Mononuclear cell (primary cell): Measurements from ENCODE around the gene LYVE1. TPM values are rescaled to one million over a fixed set of nuclear protein-coding genes. Genes with fewer than 3 reads are reported as not detected.

Source experiments
- H3K27me3 ChIP-seq: 2 replicates; pipeline ENCODE4 v1.6.0; 2011; ENCODE audit warnings: low read length, control low read depth; ENCODE audit not compliant: insufficient read depth
- H3K4me1 ChIP-seq: 2 replicates; pipeline ENCODE4 v1.5.1; 2011; ENCODE audit warnings: mild to moderate bottlenecking, low read length, control low read depth; ENCODE audit not compliant: insufficient read depth
- H3K4me3 ChIP-seq: 2 replicates; pipeline ENCODE4 v1.5.1; 2011; ENCODE audit warnings: mild to moderate bottlenecking, low read length, moderate library complexity
- H3K9me3 ChIP-seq: 2 replicates; pipeline ENCODE4 v1.5.1; 2011; ENCODE audit warnings: low read depth, mild to moderate bottlenecking, control low read depth, low read length
- total RNA-seq: library from RNA; depleted of rRNA; stranded (reverse); fragments of >200 nt; gene quantifications from one replicate; pipeline ENCODE4 v1.2.3, GENCODE V29; 2012

The LYVE1 gene
- total RNA-seq, 1 donor = under 0.01 TPM

- Histone ChIP-seq H3K9me3 (no peaks in the 10 kb centered on the region), H3K27me3 (no peaks in the 10 kb centered on the region), H3K4me1 (peaks cover 60% of the 10 kb centered on the region), H3K4me3 (no peak overlapping the region)
Measured at GRCh38 chr11:10579700-10580099, 11.2 kb upstream of the LYVE1 start.

DNA sequence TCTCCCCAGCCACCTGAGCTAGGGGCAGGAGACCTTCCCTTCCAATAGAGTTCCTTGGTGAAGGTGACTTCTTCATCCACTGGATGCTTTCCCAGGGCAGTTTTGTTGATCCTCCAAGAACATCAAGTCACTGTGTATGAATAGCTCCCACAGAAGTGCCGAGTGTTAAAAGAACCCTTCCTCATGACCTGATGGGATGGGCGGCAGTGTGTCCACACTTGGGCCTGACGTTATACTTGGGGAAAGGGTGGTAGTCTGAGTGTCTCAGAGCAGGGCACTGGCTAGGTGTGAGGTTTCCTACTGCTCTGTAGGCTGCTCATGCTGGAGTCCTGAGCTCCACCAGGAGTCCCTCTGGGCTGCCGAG lies 7.6 kb upstream of the LYVE1 start:
- Histone ChIP-seq H3K9me3 (no peaks in the 10 kb centered on the region), H3K4me1 (peaks cover 31% of the 10 kb centered on the region), H3K27me3 (no peaks in the 10 kb centered on the region), H3K4me3 (no peak overlapping the region)

GRCh38 chr11:10575346-10576034 lies 7.0 kb upstream of the LYVE1 start:
- Histone ChIP-seq H3K9me3 (no peaks in the 10 kb centered on the region), H3K4me1 (peaks cover 25% of the 10 kb centered on the region), H3K27me3 (no peaks in the 10 kb centered on the region), H3K4me3 (no peak overlapping the region)

- Histone ChIP-seq H3K4me1 (peaks cover 13% of the 10 kb centered on the region), H3K27me3 (no peaks in the 10 kb centered on the region), H3K4me3 (no peak overlapping the region), H3K9me3 (no peaks in the 10 kb centered on the region)
Measured at GRCh38 chr11:10573556-10573955, 5.1 kb upstream of the LYVE1 start.

DNA sequence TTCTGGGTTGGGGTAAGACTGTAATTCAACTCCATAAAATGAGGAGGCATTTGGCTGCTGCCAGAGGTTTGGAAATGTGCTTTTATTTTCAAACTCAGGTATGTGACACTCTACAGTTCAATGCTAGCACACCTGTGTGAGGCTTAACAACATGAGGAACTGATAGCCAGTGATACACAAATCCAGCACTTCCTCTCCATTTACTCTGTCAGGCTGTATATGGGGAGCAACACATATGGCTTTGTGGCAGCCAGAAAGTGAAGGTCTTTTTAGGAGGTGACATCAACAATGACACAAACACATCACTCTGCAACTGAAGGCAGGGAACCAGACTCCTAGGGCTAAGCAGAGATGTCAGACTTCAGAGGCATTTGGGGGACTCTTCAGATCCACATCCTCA lies 4.6 kb upstream of the LYVE1 start:
- Histone ChIP-seq H3K4me3 (no peak overlapping the region), H3K27me3 (no peaks in the 10 kb centered on the region), H3K4me1 (peaks cover 11% of the 10 kb centered on the region), H3K9me3 (no peaks in the 10 kb centered on the region)

DNA sequence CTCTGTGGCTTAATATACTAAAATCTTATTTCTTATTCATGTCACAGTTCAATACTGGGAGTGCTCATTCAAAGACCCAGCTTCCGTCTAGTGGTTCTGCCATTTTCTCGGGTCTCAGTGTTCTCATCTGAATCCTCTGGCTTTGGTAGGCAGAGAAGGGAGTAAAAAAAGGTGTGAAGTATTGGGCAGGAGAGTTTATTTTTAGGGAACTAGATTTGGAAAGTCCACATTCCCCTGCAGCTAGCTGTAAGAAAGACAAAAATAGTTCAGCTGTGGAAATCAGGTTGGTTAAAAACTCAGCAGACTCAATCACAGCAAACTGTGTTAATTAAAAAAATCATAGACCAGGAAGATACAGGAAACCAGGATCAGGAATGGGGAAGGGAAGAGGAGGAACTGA lies 4.1 kb upstream of the LYVE1 start:
- Histone ChIP-seq H3K4me3 (no peak overlapping the region), H3K4me1 (peaks cover 11% of the 10 kb centered on the region), H3K27me3 (no peaks in the 10 kb centered on the region), H3K9me3 (no peaks in the 10 kb centered on the region)

GRCh38 chr11:10567446-10567845 lies 1.0 kb downstream of the LYVE1 start:
- Histone ChIP-seq H3K4me3 (no peak overlapping the region), H3K27me3 (no peaks in the 10 kb centered on the region), H3K4me1 (peaks cover 20% of the 10 kb centered on the region), H3K9me3 (no peaks in the 10 kb centered on the region)

GRCh38 chr11:10566257-10566957 lies 2.1 kb downstream of the LYVE1 start:
- H3K9me3 ChIP-seq = no peaks in the 10 kb centered on the region
- H3K27me3 ChIP-seq = no peaks in the 10 kb centered on the region
- H3K4me3 ChIP-seq = no peak overlapping the region
- H3K4me1 ChIP-seq = peaks cover 20% of the 10 kb centered on the region

DNA sequence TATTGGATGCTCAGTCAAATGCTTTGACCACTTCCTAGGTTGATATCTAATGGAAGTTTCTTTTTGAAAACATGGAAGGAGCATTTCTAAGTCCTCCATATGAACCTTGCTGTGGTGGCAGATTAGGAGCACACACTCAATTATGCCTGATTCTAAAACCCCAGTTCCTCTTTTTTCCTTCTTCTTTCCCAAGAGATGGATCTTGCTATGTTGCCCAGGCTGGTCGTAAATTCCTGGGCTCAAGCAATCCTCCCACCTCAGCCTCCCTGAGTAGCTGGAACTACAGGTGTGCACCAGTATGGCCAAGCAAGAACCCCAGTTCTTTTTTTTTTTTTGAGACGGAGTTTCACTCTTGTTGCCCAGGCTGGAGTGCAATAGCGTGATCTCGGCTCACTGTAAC lies 3.0 kb downstream of the LYVE1 start:
- H3K27me3 ChIP-seq = no peaks in the 10 kb centered on the region
- H3K9me3 ChIP-seq = no peaks in the 10 kb centered on the region
- peaks cover 20% of the 10 kb centered on the region for H3K4me1 ChIP-seq
- H3K4me3 ChIP-seq = no peak overlapping the region

- Histone ChIP-seq H3K4me3 (no peak overlapping the region), H3K9me3 (no peaks in the 10 kb centered on the region)
Measured at GRCh38 chr11:10564696-10565318, 3.7 kb downstream of the LYVE1 start.

GRCh38 chr11:10564030-10564429 lies 4.4 kb downstream of the LYVE1 start:
- Histone ChIP-seq H3K27me3 (no peaks in the 10 kb centered on the region), H3K9me3 (no peaks in the 10 kb centered on the region), H3K4me1 (peaks cover 13% of the 10 kb centered on the region), H3K4me3 (no peak overlapping the region)

More at GRCh38 chr11:10564696-10565318, 3.7 kb downstream of the LYVE1 start:
- H3K4me1 ChIP-seq = peaks cover 15% of the 10 kb centered on the region
- no peaks in the 10 kb centered on the region for H3K27me3 ChIP-seq

GRCh38 chr11:10561947-10562346 lies 6.5 kb downstream of the LYVE1 start:
- no peaks in the 10 kb centered on the region for H3K9me3 ChIP-seq
- peaks cover 13% of the 10 kb centered on the region for H3K4me1 ChIP-seq
- no peak overlapping the region for H3K4me3 ChIP-seq
- H3K27me3 ChIP-seq = no peaks in the 10 kb centered on the region

GRCh38 chr11:10561043-10561818 lies 7.2 kb downstream of the LYVE1 start:
- H3K4me1 ChIP-seq = peaks cover 13% of the 10 kb centered on the region
- H3K27me3 ChIP-seq = no peaks in the 10 kb centered on the region
- no peaks in the 10 kb centered on the region for H3K9me3 ChIP-seq
- H3K4me3 ChIP-seq = no peak overlapping the region

DNA sequence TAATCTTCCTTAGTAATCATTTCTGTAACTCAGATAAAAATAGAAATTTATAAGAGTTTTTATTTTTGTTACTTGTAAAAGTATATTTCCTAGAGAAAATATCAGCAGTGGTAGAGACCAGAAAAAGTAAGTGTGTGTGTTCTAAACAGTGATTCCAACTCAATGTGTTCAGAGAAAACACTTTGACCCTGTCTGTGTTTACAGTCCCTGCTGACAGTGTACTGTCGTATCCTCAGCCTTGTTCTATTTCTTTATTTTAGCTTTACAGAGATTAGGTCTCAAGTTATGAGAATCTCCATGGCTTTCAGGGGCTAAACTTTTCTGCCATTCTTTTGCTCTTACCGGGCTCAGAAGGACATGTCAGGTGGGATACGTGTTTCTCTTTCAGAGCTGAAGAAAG lies 10.2 kb downstream of the LYVE1 start:
- no peaks in the 10 kb centered on the region for H3K4me1 ChIP-seq
- no peak overlapping the region for H3K4me3 ChIP-seq
- H3K9me3 ChIP-seq = no peaks in the 10 kb centered on the region
- H3K27me3 ChIP-seq = no peaks in the 10 kb centered on the region

- Histone ChIP-seq H3K4me3 (no peak overlapping the region), H3K9me3 (no peaks in the 10 kb centered on the region), H3K27me3 (no peaks in the 10 kb centered on the region), H3K4me1 (no peaks in the 10 kb centered on the region)
Measured at GRCh38 chr11:10556590-10556989, 11.9 kb downstream of the LYVE1 start.
